ENCODE data around the gene RFFL.

RFFL gene

GRCh38 chr17:35025541-35025940 lies 38.0 kb downstream of the RFFL start:
- Histone ChIP-seq H3K27me3 (ENCODE audit: control insufficient read depth, insufficient read depth, low read length) (no peaks in the 10 kb centered on the region), H3K9ac (no peak overlapping the region), H3K27ac (no peak overlapping the region)

GRCh38 chr17:35023538-35023937 lies 40.0 kb downstream of the RFFL start:
- no peak for TF ChIP-seq CTCF (IDR thresholded peaks at IDR 0.05)
- H3K9ac ChIP-seq, result no peak overlapping the region
- H3K4me1 ChIP-seq, result peaks cover 9% of the 10 kb centered on the region

More at GRCh38 chr17:35025541-35025940, 38.0 kb downstream of the RFFL start:
- H3K4me2 ChIP-seq (ENCODE audit: low read length), result no peak overlapping the region
- peaks cover 6% of the 10 kb centered on the region for H3K4me1 ChIP-seq
- H3K79me2 ChIP-seq, result peaks cover 3% of the 10 kb centered on the region
- no peaks in the 10 kb centered on the region for H3K9me3 ChIP-seq (ENCODE audit: control insufficient read depth, low read length)
- no peak for TF ChIP-seq CTCF (IDR thresholded peaks at IDR 0.05)
- no peak overlapping the region for H3K4me3 ChIP-seq (ENCODE audit: low read depth, low read length)
- H3K36me3 ChIP-seq (ENCODE audit: control insufficient read depth, insufficient read depth, low read length), result no peaks in the 10 kb centered on the region
- H2AFZ ChIP-seq, result no peak overlapping the region

GRCh38 chr17:35022536-35023063 lies 40.9 kb downstream of the RFFL start:
- H3K79me2 ChIP-seq, result peaks cover 3% of the 10 kb centered on the region
- H3K27ac ChIP-seq, result no peak overlapping the region
- H3K9ac ChIP-seq, result no peak overlapping the region
- peaks cover 9% of the 10 kb centered on the region for H3K4me1 ChIP-seq
- no peak for TF ChIP-seq CTCF (IDR thresholded peaks at IDR 0.05)
- no peaks in the 10 kb centered on the region for H3K9me3 ChIP-seq (ENCODE audit: control insufficient read depth, low read length)
- H3K4me2 ChIP-seq (ENCODE audit: low read length), result no peak overlapping the region
- no peaks in the 10 kb centered on the region for H3K36me3 ChIP-seq (ENCODE audit: control insufficient read depth, insufficient read depth, low read length)
- no peaks in the 10 kb centered on the region for H3K27me3 ChIP-seq (ENCODE audit: control insufficient read depth, insufficient read depth, low read length)
- no peak overlapping the region for H2AFZ ChIP-seq
- H3K4me3 ChIP-seq (ENCODE audit: low read depth, low read length), result no peak overlapping the region

More at GRCh38 chr17:35023538-35023937, 40.0 kb downstream of the RFFL start:
- no peak overlapping the region for H2AFZ ChIP-seq
- H3K4me2 ChIP-seq (ENCODE audit: low read length), result no peak overlapping the region
- H3K27ac ChIP-seq, result no peak overlapping the region
- H3K36me3 ChIP-seq (ENCODE audit: control insufficient read depth, insufficient read depth, low read length), result no peaks in the 10 kb centered on the region
- peaks cover 3% of the 10 kb centered on the region for H3K79me2 ChIP-seq
- H3K4me3 ChIP-seq (ENCODE audit: low read depth, low read length), result no peak overlapping the region
- no peaks in the 10 kb centered on the region for H3K9me3 ChIP-seq (ENCODE audit: control insufficient read depth, low read length)
- no peaks in the 10 kb centered on the region for H3K27me3 ChIP-seq (ENCODE audit: control insufficient read depth, insufficient read depth, low read length)

- no peak overlapping the region for H3K4me2 ChIP-seq (ENCODE audit: low read length)
- no peaks in the 10 kb centered on the region for H3K9me3 ChIP-seq (ENCODE audit: control insufficient read depth, low read length)
- H2AFZ ChIP-seq, result no peak overlapping the region
- no peaks in the 10 kb centered on the region for H3K27me3 ChIP-seq (ENCODE audit: control insufficient read depth, insufficient read depth, low read length)
- no peak for TF ChIP-seq CTCF (IDR thresholded peaks at IDR 0.05)
- peaks cover 3% of the 10 kb centered on the region for H3K79me2 ChIP-seq
- no peak overlapping the region for H3K9ac ChIP-seq
- peaks cover 9% of the 10 kb centered on the region for H3K4me1 ChIP-seq
- no peak overlapping the region for H3K27ac ChIP-seq
- no peaks in the 10 kb centered on the region for H3K36me3 ChIP-seq (ENCODE audit: control insufficient read depth, insufficient read depth, low read length)
- H3K4me3 ChIP-seq (ENCODE audit: low read depth, low read length), result no peak overlapping the region
Measured at GRCh38 chr17:35021520-35022380, 41.8 kb downstream of the RFFL start.

Measured in parathyroid adenoma (tissue), 2 donors.